ENCODE results near the gene DOCK2. TPM values are rescaled to one million over a fixed set of nuclear protein-coding genes. Genes with fewer than 3 reads are reported as not detected.

Gene DOCK2
- total RNA-seq, 1 experiment from 2014 or later, result 2.2 TPM

GRCh38 chr5:170069512-170069911 lies 432.4 kb downstream of the DOCK2 start:
- H3K9me3 ChIP-seq (ENCODE audit: low read depth, low read length, poor library complexity, severe bottlenecking), result no peaks in the 10 kb centered on the region
- no TSS peak for BruUV-seq (replicated peaks)
- POLR2A ChIA-PET (ENCODE audit: low non-redundant PET), result no interaction called here
- CTCF ChIA-PET, result no interaction called here
- H3K4me1 ChIP-seq (ENCODE audit: insufficient read depth, low read length, poor library complexity, severe bottlenecking), result peaks cover 19% of the 10 kb centered on the region
- no peak overlapping the region for H3K27ac ChIP-seq (ENCODE audit: low read depth, low read length, poor library complexity, severe bottlenecking)
- no peak for DNase-seq (ENCODE audit: low spot score)
- no peak overlapping the region for H3K4me3 ChIP-seq (ENCODE audit: low read depth, low read length, poor library complexity, severe bottlenecking)
- intact Hi-C loops (cut with micrococcal nuclease; ENCODE audit: unreplicated experiment), result no loop called here
- no peaks in the 10 kb centered on the region for H3K36me3 ChIP-seq (ENCODE audit: insufficient read depth, low read length, poor library complexity, severe bottlenecking)
- no peaks in the 10 kb centered on the region for H3K27me3 ChIP-seq (replicated peaks; ENCODE audit: insufficient read depth, low read depth, low read length, poor library complexity)
- TF ChIP-seq CTCF (conservative IDR thresholded peaks at IDR 0.05; ENCODE audit: low read depth, low read length), result no peak
- no peak for TF ChIP-seq EZH2 (IDR thresholded peaks at IDR 0.05; ENCODE audit: borderline replicate concordance, low read depth, low read length, poor library complexity, severe bottlenecking)

GRCh38 chr5:170070556-170071412 lies 433.7 kb downstream of the DOCK2 start:
- no peak overlapping the region for H3K4me3 ChIP-seq (ENCODE audit: low read depth, low read length, poor library complexity, severe bottlenecking)
- intact Hi-C loops (cut with micrococcal nuclease; ENCODE audit: unreplicated experiment), result no loop called here
- no TSS peak for BruUV-seq (replicated peaks)
- ChIA-PET POLR2A (ENCODE audit: low non-redundant PET) (no interaction called here), CTCF (interaction anchor here (0.6 to 1.0 kb wide), 2 partner anchors 10 to 115 kb away, joined by 4 to 5 read pairs; no protein-coding TSS in a partner anchor)
- peaks cover 19% of the 10 kb centered on the region for H3K4me1 ChIP-seq (ENCODE audit: insufficient read depth, low read length, poor library complexity, severe bottlenecking)
- DNase-seq (ENCODE audit: low spot score), result peak; percentile 37
- H3K27ac ChIP-seq (ENCODE audit: low read depth, low read length, poor library complexity, severe bottlenecking), result no peak overlapping the region
- no peaks in the 10 kb centered on the region for H3K9me3 ChIP-seq (ENCODE audit: low read depth, low read length, poor library complexity, severe bottlenecking)
- H3K36me3 ChIP-seq (ENCODE audit: insufficient read depth, low read length, poor library complexity, severe bottlenecking), result no peaks in the 10 kb centered on the region
- TF ChIP-seq EZH2 (IDR thresholded peaks at IDR 0.05; ENCODE audit: borderline replicate concordance, low read depth, low read length, poor library complexity, severe bottlenecking) (no peak), CTCF (conservative IDR thresholded peaks at IDR 0.05; ENCODE audit: low read depth, low read length) (peak; percentile 65)
- no peaks in the 10 kb centered on the region for H3K27me3 ChIP-seq (replicated peaks; ENCODE audit: insufficient read depth, low read depth, low read length, poor library complexity)

- no TSS peak for BruUV-seq (replicated peaks)
- Histone ChIP-seq H3K4me3 (ENCODE audit: low read depth, low read length, poor library complexity, severe bottlenecking) (no peak overlapping the region), H3K36me3 (ENCODE audit: insufficient read depth, low read length, poor library complexity, severe bottlenecking) (no peaks in the 10 kb centered on the region), H3K4me1 (ENCODE audit: insufficient read depth, low read length, poor library complexity, severe bottlenecking) (peaks cover 17% of the 10 kb centered on the region), H3K27me3 (replicated peaks; ENCODE audit: insufficient read depth, low read depth, low read length, poor library complexity) (no peaks in the 10 kb centered on the region), H3K27ac (ENCODE audit: low read depth, low read length, poor library complexity, severe bottlenecking) (no peak overlapping the region), H3K9me3 (ENCODE audit: low read depth, low read length, poor library complexity, severe bottlenecking) (no peaks in the 10 kb centered on the region)
- ChIA-PET POLR2A (ENCODE audit: low non-redundant PET) (interaction anchor here (0.5 kb wide), 1 partner anchor 11 kb away, joined by 3 read pairs; no protein-coding TSS in a partner anchor), CTCF (no interaction called here)
- no peak for TF ChIP-seq CTCF (conservative IDR thresholded peaks at IDR 0.05; ENCODE audit: low read depth, low read length)
- TF ChIP-seq EZH2 (IDR thresholded peaks at IDR 0.05; ENCODE audit: borderline replicate concordance, low read depth, low read length, poor library complexity, severe bottlenecking), result no peak
- no peak for DNase-seq (ENCODE audit: low spot score)
- intact Hi-C loops (cut with micrococcal nuclease; ENCODE audit: unreplicated experiment), result no loop called here
These were observed 434.7 kb downstream of the DOCK2 start for GRCh38 chr5:170071748-170072147.

Measured in A673 (cell line).